Immature natural killer cell (primary cell): ENCODE results near the gene COX17. TPM values are rescaled to one million over a fixed set of nuclear protein-coding genes. Genes with fewer than 3 reads are reported as not detected.

ENCODE experiments used
- polyA plus RNA-seq, 3 donors: library from polyadenylated mRNA; unstranded; fragments of 300-500 nt; fragmentation: Illumina TruSeq; gene quantifications; one replicate each; pipeline ENCODE4 v1.2.3, GENCODE V29; 2021

Gene COX17
- polyA plus RNA-seq, 3 donors from 2014 or later: 65.5 to 112 (median 102) TPM

Other genes with a start within 250 kb of the COX17 start
- gene TMEM39A, start 213.8 kb downstream of the COX17 start, polyA plus RNA-seq: 10 to 100 TPM in 1 of 3 donors, 1 to 10 TPM in 2; 6.5 to 21.6 (median 8.7) TPM
- 10 to 100 TPM; 33.8 to 57.7 (median 41.1) TPM for gene POGLUT1, start 208.4 kb downstream of the COX17 start, polyA plus RNA-seq
- 10 to 100 TPM; 54.3 to 78.4 (median 69.4) TPM for gene TIMMDC1, start 178.9 kb downstream of the COX17 start, polyA plus RNA-seq
- not detected for gene CD80, start 117.8 kb downstream of the COX17 start, polyA plus RNA-seq
- 10 to 100 TPM in 1 of 3 donors, 1 to 10 TPM in 2; 7.5 to 13.9 (median 9.4) TPM for gene ADPRH, start 97.9 kb downstream of the COX17 start, polyA plus RNA-seq
- not detected for gene PLA1A, start 79.5 kb downstream of the COX17 start, polyA plus RNA-seq
- 1 to 10 TPM in 1 of 3 donors, under 1 TPM in 1, not detected in 1; 0.50 to 3.6 TPM for gene POPDC2, start 16.8 kb downstream of the COX17 start, polyA plus RNA-seq
- not detected for gene CFAP91, start 25.6 kb upstream of the COX17 start, polyA plus RNA-seq
- under 1 TPM in 2 of 3 donors, not detected in 1; 0.24 to 0.40 TPM for gene NR1I2, start 104.7 kb upstream of the COX17 start, polyA plus RNA-seq